AG04449 (cell line): ENCODE results near the gene IMMP2L.
"Not testable (repeated sequence)": the region's sequence is repeated elsewhere in the genome, so short reads cannot be mapped to it uniquely, and the experiment has no call there.

Experiments used
- CTCF ChIA-PET: fragments of 350-600 bp; formaldehyde crosslinking; extraction: SDS; loops from one replicate; lab custom pipeline; 2021; ENCODE audit warnings: antibody characterized with exemption; lab: Yijun Ruan, JAX
- POLR2A ChIA-PET: fragments of 400-600, 350-600 bp; formaldehyde crosslinking; extraction: SDS; loops from one replicate; lab custom pipeline; 2020; ENCODE audit warnings: antibody characterized with exemption, inconsistent platforms; lab: Yijun Ruan, JAX
- DNase-seq: peaks from one replicate; pipeline ENCODE4 v3.0.0-alpha.2; 2010; ENCODE audit warnings: low read depth, low spot score
- H3K4me3 ChIP-seq: 2 replicates; pipeline ENCODE4 v1.5.1; 2011; ENCODE audit warnings: low read depth, mild to moderate bottlenecking, control low read depth, low read length
- TF ChIP-seq, protein P1 (sequence below): IDR thresholded peaks from one replicate; pipeline ENCODE4 v1.5.1; 2011; ENCODE audit warnings: mild to moderate bottlenecking, moderate library complexity, low read length, control low read depth, inconsistent platforms; ENCODE audit not compliant: insufficient read depth; ENCODE audit errors: missing control alignments

IMMP2L gene

GRCh38 chr7:111513566-111513965 lies 48.7 kb downstream of the IMMP2L start:
- TF ChIP-seq, protein P1, sequence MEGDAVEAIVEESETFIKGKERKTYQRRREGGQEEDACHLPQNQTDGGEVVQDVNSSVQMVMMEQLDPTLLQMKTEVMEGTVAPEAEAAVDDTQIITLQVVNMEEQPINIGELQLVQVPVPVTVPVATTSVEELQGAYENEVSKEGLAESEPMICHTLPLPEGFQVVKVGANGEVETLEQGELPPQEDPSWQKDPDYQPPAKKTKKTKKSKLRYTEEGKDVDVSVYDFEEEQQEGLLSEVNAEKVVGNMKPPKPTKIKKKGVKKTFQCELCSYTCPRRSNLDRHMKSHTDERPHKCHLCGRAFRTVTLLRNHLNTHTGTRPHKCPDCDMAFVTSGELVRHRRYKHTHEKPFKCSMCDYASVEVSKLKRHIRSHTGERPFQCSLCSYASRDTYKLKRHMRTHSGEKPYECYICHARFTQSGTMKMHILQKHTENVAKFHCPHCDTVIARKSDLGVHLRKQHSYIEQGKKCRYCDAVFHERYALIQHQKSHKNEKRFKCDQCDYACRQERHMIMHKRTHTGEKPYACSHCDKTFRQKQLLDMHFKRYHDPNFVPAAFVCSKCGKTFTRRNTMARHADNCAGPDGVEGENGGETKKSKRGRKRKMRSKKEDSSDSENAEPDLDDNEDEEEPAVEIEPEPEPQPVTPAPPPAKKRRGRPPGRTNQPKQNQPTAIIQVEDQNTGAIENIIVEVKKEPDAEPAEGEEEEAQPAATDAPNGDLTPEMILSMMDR: no peak
- ChIA-PET CTCF (interaction anchor here (1.2 kb wide), 1 partner anchor 18 kb away, joined by 3 read pairs; no protein-coding TSS in a partner anchor), POLR2A (no interaction called here)
- DNase-seq: no peak
- no peak overlapping the region for H3K4me3 ChIP-seq

GRCh38 chr7:111511845-111512244 lies 50.4 kb downstream of the IMMP2L start:
- CTCF ChIA-PET: no interaction called here
- TF ChIP-seq, protein P1: no peak
- no peak for DNase-seq
- no peak overlapping the region for H3K4me3 ChIP-seq
- POLR2A ChIA-PET: no interaction called here

GRCh38 chr7:111510584-111511378 lies 51.5 kb downstream of the IMMP2L start:
- TF ChIP-seq, protein P1: no peak
- no peak overlapping the region for H3K4me3 ChIP-seq
- ChIA-PET POLR2A (no interaction called here), CTCF (interaction anchor here (0.6 to 2.0 kb wide), 2 partner anchors 12 to 345 kb away, joined by 3 to 6 read pairs; no protein-coding TSS in a partner anchor)
- no peak for DNase-seq

DNA sequence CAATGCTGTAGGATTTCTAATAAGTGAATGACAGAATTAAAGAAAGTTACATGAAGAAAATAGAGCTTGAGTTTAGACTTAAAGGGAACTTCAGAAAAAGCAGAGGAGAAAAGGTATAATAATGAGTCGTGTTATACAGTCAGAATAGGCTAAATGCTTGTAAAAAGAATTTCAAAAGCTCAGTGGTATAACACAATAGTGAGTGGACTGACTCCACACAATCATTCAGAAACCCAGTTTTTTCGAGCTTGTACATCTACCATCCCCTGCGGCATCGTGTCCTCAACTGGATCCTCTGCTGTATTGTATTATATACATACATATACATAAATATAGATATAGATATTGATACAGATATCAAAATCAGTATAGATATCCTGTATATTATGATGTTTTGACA lies 52.2 kb downstream of the IMMP2L start:
- CTCF ChIA-PET: interaction anchor here (0.6 to 2.0 kb wide), 2 partner anchors 11 to 346 kb away, joined by 3 to 6 read pairs; no protein-coding TSS in a partner anchor
- POLR2A ChIA-PET: no interaction called here

GRCh38 chr7:111509288-111509687 lies 53.0 kb downstream of the IMMP2L start:
- ChIA-PET POLR2A (no interaction called here), CTCF (interaction anchor here (1.2 to 2.0 kb wide), 3 partner anchors 10 to 19 kb away, joined by 3 to 6 read pairs (median 5); no protein-coding TSS in a partner anchor)
- no peak overlapping the region for H3K4me3 ChIP-seq
- TF ChIP-seq, protein P1: no peak
- DNase-seq: no peak

More for the DNA sequence above, 52.2 kb downstream of the IMMP2L start:
- DNase-seq: no peak
- TF ChIP-seq, protein P1: no peak
- no peak overlapping the region for H3K4me3 ChIP-seq

GRCh38 chr7:111508387-111508786 lies 53.9 kb downstream of the IMMP2L start:
- CTCF ChIA-PET: interaction anchor here (1.0 to 2.0 kb wide), 4 partner anchors 9 to 24 kb away, joined by 3 to 6 read pairs (median 4); no protein-coding TSS in a partner anchor
- DNase-seq: no peak
- H3K4me3 ChIP-seq: no peak overlapping the region
- TF ChIP-seq, protein P1: no peak
- POLR2A ChIA-PET: no interaction called here

GRCh38 chr7:111505422-111505821 lies 56.9 kb downstream of the IMMP2L start:
- H3K4me3 ChIP-seq, POLR2A ChIA-PET, CTCF ChIA-PET, DNase-seq: not testable (repeated sequence)

DNA sequence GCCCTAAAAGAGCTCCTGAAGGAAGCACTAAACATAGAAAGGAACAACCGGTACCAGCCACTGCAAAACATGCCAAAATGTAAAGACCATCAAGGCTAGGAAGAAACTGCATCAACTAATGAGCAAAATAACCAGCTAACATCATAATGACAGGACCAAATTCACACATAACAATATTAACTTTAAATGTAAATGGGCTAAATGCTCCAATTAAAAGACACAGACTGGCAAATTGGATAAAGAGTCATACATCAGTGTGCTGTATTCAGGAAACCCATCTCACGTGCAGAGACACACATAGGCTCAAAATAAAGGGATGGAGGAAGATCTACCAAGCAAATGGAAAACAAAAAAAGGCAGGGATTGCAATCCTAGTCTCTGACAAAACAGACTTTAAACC lies 60.5 kb downstream of the IMMP2L start:
- DNase-seq, POLR2A ChIA-PET, CTCF ChIA-PET, H3K4me3 ChIP-seq: not testable (repeated sequence)
